GM12873 (cell line): ENCODE measurements around the gene DESI1.

Experiments used
- TF ChIP-seq, protein P1 (sequence below): IDR thresholded peaks from 2 replicates; pipeline ENCODE4 v1.5.1; 2012; ENCODE audit warnings: low read depth, mild to moderate bottlenecking, moderate library complexity, low read length, control low read depth; ENCODE audit not compliant: insufficient read depth; ENCODE audit errors: missing control alignments

Gene DESI1

DNA sequence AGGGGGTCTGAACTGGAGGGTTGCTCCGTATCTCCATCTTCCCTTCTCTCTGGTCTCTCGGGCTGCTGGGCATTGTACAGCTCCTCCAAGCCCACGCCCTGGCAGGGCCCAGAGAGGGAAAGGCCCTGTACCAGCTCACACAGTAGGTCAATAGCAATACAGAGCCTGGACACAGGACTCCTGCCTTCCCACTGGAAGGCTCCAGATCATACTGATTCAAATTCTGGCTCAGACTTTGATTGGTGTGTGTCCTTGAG, 53.4 kb downstream of the DESI1 start:
- TF ChIP-seq, protein P1, sequence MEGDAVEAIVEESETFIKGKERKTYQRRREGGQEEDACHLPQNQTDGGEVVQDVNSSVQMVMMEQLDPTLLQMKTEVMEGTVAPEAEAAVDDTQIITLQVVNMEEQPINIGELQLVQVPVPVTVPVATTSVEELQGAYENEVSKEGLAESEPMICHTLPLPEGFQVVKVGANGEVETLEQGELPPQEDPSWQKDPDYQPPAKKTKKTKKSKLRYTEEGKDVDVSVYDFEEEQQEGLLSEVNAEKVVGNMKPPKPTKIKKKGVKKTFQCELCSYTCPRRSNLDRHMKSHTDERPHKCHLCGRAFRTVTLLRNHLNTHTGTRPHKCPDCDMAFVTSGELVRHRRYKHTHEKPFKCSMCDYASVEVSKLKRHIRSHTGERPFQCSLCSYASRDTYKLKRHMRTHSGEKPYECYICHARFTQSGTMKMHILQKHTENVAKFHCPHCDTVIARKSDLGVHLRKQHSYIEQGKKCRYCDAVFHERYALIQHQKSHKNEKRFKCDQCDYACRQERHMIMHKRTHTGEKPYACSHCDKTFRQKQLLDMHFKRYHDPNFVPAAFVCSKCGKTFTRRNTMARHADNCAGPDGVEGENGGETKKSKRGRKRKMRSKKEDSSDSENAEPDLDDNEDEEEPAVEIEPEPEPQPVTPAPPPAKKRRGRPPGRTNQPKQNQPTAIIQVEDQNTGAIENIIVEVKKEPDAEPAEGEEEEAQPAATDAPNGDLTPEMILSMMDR, result no peak

DNA sequence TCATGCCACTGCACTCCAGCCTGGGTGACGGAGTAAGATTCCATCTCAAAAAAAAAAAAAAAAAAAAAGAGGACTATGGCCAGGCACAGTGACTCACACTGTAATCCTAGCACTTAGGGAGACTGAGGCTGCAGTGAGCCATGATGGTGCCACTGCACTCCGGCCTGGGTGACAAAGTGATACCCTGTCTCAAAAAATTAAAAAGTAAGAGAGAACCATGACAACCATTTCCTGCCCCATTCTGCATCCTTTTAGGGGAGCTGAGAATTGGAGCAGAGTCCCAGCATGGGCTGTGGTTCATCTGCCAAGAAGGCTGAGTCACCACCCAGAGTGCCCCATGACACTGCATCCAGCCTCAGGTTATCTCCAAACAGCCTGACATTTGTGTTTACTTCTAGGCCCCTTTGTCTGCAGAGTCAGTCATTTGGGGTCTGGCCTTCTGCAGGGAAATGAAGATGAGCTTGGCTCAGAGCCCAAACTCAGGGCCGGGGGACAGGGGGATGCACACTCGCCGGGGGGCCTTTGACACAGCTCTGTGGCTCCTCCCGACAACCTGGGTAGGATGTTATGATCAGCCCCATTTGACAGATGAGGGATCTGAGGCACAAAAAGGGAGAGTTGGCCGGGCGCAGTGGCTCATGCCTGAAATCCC, 55.3 kb downstream of the DESI1 start:
- TF ChIP-seq, protein P1, result no peak

DNA sequence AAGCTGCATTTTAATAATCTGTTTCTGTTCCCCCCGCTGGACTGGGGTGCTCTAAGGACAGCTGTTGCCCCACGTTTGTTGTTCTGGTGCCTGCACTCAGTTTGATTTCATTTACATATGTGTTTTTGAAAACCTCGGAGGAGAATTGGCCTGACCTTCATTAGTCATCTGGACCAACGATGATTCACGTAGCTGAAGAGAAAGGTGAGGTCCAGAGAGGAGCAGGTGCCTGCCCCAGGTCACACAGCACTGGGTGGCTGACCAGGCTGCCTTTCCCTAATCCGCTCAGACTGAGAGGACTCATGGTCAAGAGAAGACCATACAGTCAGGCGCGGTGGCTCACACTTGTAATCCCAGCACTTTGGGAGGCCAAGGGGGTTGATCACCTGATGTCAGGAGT, 56.3 kb downstream of the DESI1 start:
- TF ChIP-seq, protein P1, result no peak

DNA sequence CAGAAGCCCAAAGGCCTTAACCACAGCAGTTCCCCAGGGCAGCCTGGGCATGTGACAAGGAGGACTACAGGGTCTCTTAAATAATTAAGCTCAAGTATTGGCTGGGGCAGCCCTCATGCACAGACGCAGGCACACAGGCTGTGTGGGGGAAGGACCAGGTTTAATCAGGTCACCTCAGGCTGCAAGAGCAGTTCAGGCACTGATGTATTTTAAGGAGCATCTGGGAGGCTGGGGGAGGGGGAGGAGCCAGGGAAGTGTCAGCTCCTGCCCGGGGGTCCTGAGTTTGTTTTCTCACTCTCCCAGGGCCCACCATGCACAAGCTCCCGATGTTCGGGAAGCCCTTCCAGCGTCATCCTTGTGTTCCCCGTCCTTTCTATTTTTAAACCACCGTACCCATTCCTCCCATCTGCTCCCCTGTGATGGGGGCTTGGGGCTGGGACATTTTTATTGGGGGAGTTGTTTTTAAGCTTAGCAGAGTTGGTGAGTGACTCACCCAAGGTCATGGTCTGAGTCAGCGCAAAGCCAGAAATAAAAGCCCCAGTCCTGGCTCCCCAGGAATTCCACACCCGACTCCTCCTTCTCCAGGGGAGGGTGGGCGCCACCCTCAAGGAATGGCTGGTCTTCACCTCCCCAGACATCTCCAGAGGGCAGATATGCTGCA, 57.7 kb downstream of the DESI1 start:
- TF ChIP-seq, protein P1, result no peak

DNA sequence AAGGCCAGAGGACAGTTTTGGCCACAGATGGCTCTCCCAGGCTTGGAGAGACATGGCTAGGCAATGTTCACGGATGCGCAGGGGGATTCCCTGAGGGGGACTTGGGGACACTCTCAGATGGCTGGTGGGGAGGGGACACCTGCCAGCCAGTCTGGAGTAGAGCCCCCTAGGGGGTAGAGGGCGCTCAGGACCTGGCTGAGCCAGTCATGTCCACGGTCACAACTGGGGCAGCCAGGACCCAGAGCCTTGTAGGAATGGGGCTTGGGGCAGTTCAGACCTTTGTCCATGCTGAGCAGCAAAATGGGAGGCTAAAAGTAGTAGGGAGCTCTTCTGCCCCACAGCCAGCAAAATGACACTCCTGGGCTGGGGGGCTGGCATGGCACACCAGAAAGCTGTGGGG, 58.4 kb downstream of the DESI1 start:
- TF ChIP-seq, protein P1, result no peak

DNA sequence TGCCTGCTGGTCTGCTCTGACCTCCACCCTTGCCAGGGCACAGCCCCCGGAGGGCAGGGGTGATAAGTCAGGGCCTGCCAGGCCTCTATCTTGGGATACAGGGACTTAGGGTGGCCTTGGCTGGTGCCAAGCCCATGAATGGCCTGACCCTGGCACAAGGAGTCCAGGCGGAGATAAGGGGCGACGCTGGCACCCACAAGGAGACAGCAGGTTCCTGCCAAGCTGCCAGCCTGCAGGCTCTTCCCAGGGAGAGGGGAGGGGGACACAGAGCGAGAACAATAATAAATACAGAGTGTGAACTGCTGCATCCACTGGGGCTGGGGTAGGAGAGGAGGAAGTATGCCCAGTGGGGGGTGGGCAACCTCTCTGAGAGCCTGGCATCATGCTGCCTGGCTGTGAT, 59.1 kb downstream of the DESI1 start:
- TF ChIP-seq, protein P1, result no peak

DNA sequence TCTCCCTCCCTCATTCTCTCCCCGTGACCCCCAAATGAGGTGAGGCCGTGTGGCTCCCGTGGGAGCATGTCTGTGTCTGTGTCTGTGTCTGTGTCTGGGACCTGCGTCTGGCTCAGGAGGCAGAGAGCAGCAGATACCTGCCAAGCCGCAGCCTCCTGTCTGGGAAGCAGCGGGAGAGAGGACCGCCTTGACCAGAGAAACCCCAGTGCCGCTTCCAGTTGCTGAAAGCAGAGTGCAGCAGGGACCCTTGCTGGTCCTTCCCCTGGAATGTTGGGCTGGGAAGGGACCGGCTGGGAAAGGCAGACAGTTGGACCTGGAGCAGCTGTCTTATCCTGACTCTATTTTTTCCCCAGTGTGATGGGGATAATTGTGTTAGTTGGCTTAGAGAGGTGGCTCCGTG, 59.5 kb downstream of the DESI1 start:
- TF ChIP-seq, protein P1, result no peak
